GM23338 (cell line): ENCODE data around the gene TLCD3B. TPM values are rescaled to one million over a fixed set of nuclear protein-coding genes. Genes with fewer than 3 reads are reported as not detected.

Experiments used
- ATAC-seq: fragments of 200-7000 bp; cut with Tn5 transposase; 3 replicates; pipeline ENCODE4 v1.9.1; 2020
- DNase-seq: peaks from one replicate; pipeline ENCODE4 v3.0.0-alpha.2; 2015; ENCODE audit warnings: low spot score
- H2AFZ ChIP-seq: fragments of 200-600 bp; sonication (generic); 2 replicates; pipeline ENCODE4 v1.8.0; 2016; ENCODE audit warnings: antibody characterized with exemption, mild to moderate bottlenecking, moderate library complexity
- H3F3A ChIP-seq: fragments of 200-600 bp; sonication (generic); replicated peaks from 2 replicates; pipeline ENCODE4 v1.8.0; 2017; ENCODE audit warnings: antibody characterized with exemption, mixed run types, low read depth
- H3K27ac ChIP-seq: fragments of 200-600 bp; sonication (generic); 2 replicates; pipeline ENCODE4 v1.6.1; 2016; ENCODE audit warnings: low read depth
- H3K27me3 ChIP-seq: fragments of 200-600 bp; sonication (generic); 2 replicates; pipeline ENCODE4 v1.8.0; 2016; ENCODE audit warnings: mild to moderate bottlenecking, mixed run types, moderate library complexity; ENCODE audit not compliant: insufficient read depth
- H3K36me3 ChIP-seq: fragments of 200-600 bp; sonication (generic); 2 replicates; pipeline ENCODE4 v1.8.0; 2016; ENCODE audit warnings: mild to moderate bottlenecking; ENCODE audit not compliant: insufficient read depth
- H3K4me1 ChIP-seq: fragments of 200-600 bp; sonication (generic); 2 replicates; pipeline ENCODE4 v1.8.0; 2016; ENCODE audit warnings: mild to moderate bottlenecking, moderate library complexity; ENCODE audit not compliant: insufficient read depth
- H3K4me2 ChIP-seq: fragments of 200-600 bp; sonication (generic); 2 replicates; pipeline ENCODE4 v1.7.1; 2017; ENCODE audit warnings: mixed run types
- H3K4me3 ChIP-seq: fragments of 200-600 bp; sonication (generic); 2 replicates; pipeline ENCODE4 v1.6.1; 2016; ENCODE audit warnings: mixed run types
- H3K79me2 ChIP-seq: fragments of 200-600 bp; sonication (generic); replicated peaks from 2 replicates; pipeline ENCODE4 v1.8.0; 2017; ENCODE audit warnings: mild to moderate bottlenecking; ENCODE audit not compliant: insufficient read depth
- H3K9me2 ChIP-seq: fragments of 200-600 bp; sonication (generic); 2 replicates; pipeline ENCODE4 v1.8.0; 2017; ENCODE audit not compliant: insufficient read depth
- H4K20me1 ChIP-seq: fragments of 200-600 bp; sonication (generic); replicated peaks from 2 replicates; pipeline ENCODE4 v1.8.0; 2017; ENCODE audit warnings: mild to moderate bottlenecking; ENCODE audit not compliant: insufficient read depth
- H3K27ac Mint-ChIP-seq: 2 replicates; pipeline ENCODE4 v1.8.0; 2020; ENCODE audit warnings: inconsistent platforms, mild to moderate bottlenecking, moderate library complexity, mixed read lengths
- H3K27me3 Mint-ChIP-seq: 3 replicates; pipeline ENCODE4 v1.8.0; 2022; ENCODE audit warnings: low read depth, mild to moderate bottlenecking, moderate library complexity, mixed read lengths, inconsistent platforms; ENCODE audit not compliant: insufficient read depth, poor library complexity
- H3K36me3 Mint-ChIP-seq: 3 replicates; pipeline ENCODE4 v1.8.0; 2021; ENCODE audit warnings: low read depth, mild to moderate bottlenecking, inconsistent platforms, moderate library complexity, mixed read lengths
- H3K4me1 Mint-ChIP-seq: 3 replicates; pipeline ENCODE4 v1.8.0; 2020; ENCODE audit warnings: mild to moderate bottlenecking, inconsistent platforms, mixed read lengths
- H3K4me3 Mint-ChIP-seq: 3 replicates; pipeline ENCODE4 v1.8.0; 2021; ENCODE audit warnings: moderate library complexity, mild to moderate bottlenecking, inconsistent platforms, mixed read lengths
- H3K9me3 Mint-ChIP-seq: 3 replicates; pipeline ENCODE4 v1.8.0; 2020; ENCODE audit warnings: moderate library complexity, mild to moderate bottlenecking, inconsistent platforms, mixed read lengths
- CTCF ChIP-seq, 2 experiments: fragments of 200-600 bp in 1 of 2; sonication (generic) in 1 of 2; conservative IDR thresholded peaks; 2 replicates each; pipeline versions ENCODE4 v1.5.1 to v1.6.1; 2016 to 2017; ENCODE audit warnings: antibody characterized with exemption in 2 of 2, low read depth in 2 of 2, mild to moderate bottlenecking in 2 of 2, moderate library complexity in 1 of 2
- ETS1 ChIP-seq: IDR thresholded peaks from 2 replicates; pipeline ENCODE4 v1.6.1; 2016; ENCODE audit warnings: antibody characterized with exemption
- NANOG ChIP-seq: IDR thresholded peaks from 2 replicates; pipeline ENCODE4 v1.6.1; 2016; ENCODE audit warnings: antibody characterized with exemption, borderline replicate concordance
- ZNF114 ChIP-seq: fragments of 250-450 bp; sonication (Bioruptor Pico); IDR thresholded peaks from 2 replicates; pipeline ENCODE4 v1.5.0; 2020; ENCODE audit warnings: mild to moderate bottlenecking, moderate library complexity
- ZNF462 ChIP-seq: fragments of 250-450 bp; sonication (Bioruptor Pico); IDR thresholded peaks from 2 replicates; pipeline ENCODE4 v1.5.0; 2020; ENCODE audit warnings: mild to moderate bottlenecking, moderate library complexity
- polyA plus RNA-seq: library from polyadenylated mRNA; unstranded; fragments of >200 nt; fragmentation: Nextera tagmentation; extraction: Ambion mirVana; gene quantifications from 2 replicates; pipeline ENCODE4 v1.2.1, GENCODE V29; 2016
- total RNA-seq: library from RNA; depleted of rRNA; stranded (reverse); fragments of >200 nt; shearing (Covaris generic); gene quantifications from 2 replicates; pipeline ENCODE4 v1.2.3, GENCODE V29; 2014

The TLCD3B gene
- total and polyA plus RNA-seq, 2 experiments from 2014 or later = 14.2 to 37.4 TPM

GRCh38 chr16:30032083-30032819 is 1.2 kb upstream of the TLCD3B start:
- Histone ChIP-seq H3K4me2 (peak overlapping the region; percentile 95), H3K79me2 (no peaks in the 10 kb centered on the region), H4K20me1 (no peaks in the 10 kb centered on the region; the same call in 1 of the 2 replicates), H2AFZ (peak overlapping the region; percentile 90), H3K27ac (no peak overlapping the region), H3K27me3 (peaks cover 10% of the 10 kb centered on the region; the same call in 1 of the 2 replicates), H3K4me3 (peak overlapping the region; percentile 83), H3K9me2 (no peaks in the 10 kb centered on the region), H3F3A (0 out of 2 replicates have a peak, but pooled peaks cover 3% of the 10 kb centered on the region), H3K4me1 (peaks cover 24% of the 10 kb centered on the region), H3K36me3 (no peaks in the 10 kb centered on the region)
- peaks cover 39% of the 10 kb centered on the region for H3K4me1 Mint-ChIP-seq
- DNase-seq (peak; percentile 94), ATAC-seq (peak; percentile 49)
- H3K27me3 Mint-ChIP-seq = peaks cover 21% of the 10 kb centered on the region
- peak overlapping the region; percentile 83 for H3K4me3 Mint-ChIP-seq
- no peak overlapping the region for H3K27ac Mint-ChIP-seq
- peaks cover 3% of the 10 kb centered on the region; the same call in 1 of the 3 replicates for H3K9me3 Mint-ChIP-seq
- H3K36me3 Mint-ChIP-seq = no peaks in the 10 kb centered on the region; the same call in 1 of the 3 replicates
- TF ChIP-seq ZNF114 (no peak), CTCF (conservative IDR thresholded peaks at IDR 0.05; ENCODE audit: low read depth in 2 of 2) (peak; percentile 96 to 99), ETS1 (no peak)

- H3K9me2 ChIP-seq = no peaks in the 10 kb centered on the region
- H3K4me1 Mint-ChIP-seq = peaks cover 39% of the 10 kb centered on the region
- H3K36me3 ChIP-seq = no peaks in the 10 kb centered on the region
- peaks cover 1% of the 10 kb centered on the region; the same call in 1 of the 3 replicates for H3K9me3 Mint-ChIP-seq
- peak overlapping the region; percentile 83 for H3K4me3 ChIP-seq
- H2AFZ ChIP-seq = peak overlapping the region; percentile 90
- H3F3A ChIP-seq = 0 out of 2 replicates have a peak, but pooled peaks cover 3% of the 10 kb centered on the region
- no peaks in the 10 kb centered on the region; the same call in 1 of the 3 replicates for H3K36me3 Mint-ChIP-seq
- H3K27me3 ChIP-seq = peaks cover 10% of the 10 kb centered on the region; the same call in 1 of the 2 replicates
- H3K4me1 ChIP-seq = peaks cover 24% of the 10 kb centered on the region
- no peaks in the 10 kb centered on the region; the same call in 1 of the 2 replicates for H4K20me1 ChIP-seq
- H3K4me3 Mint-ChIP-seq = peak overlapping the region; percentile 83
- H3K27me3 Mint-ChIP-seq = peaks cover 20% of the 10 kb centered on the region
- DNase-seq (no peak), ATAC-seq (peak; percentile 6)
- no peaks in the 10 kb centered on the region for H3K79me2 ChIP-seq
- no peak overlapping the region for H3K27ac Mint-ChIP-seq
- peak overlapping the region; percentile 95 for H3K4me2 ChIP-seq
- H3K27ac ChIP-seq = no peak overlapping the region
- TF ChIP-seq ETS1 (no peak), ZNF462 (no peak), NANOG (no peak), ZNF114 (no peak), CTCF (conservative IDR thresholded peaks at IDR 0.05; ENCODE audit: low read depth in 2 of 2) (no peak)
Observed at GRCh38 chr16:30031477-30031918, 427 bp upstream of the TLCD3B start.
